Hematopoietic multipotent progenitor cell treated with erythropoietin and hydrocortisone succinate and interleukin-3 and kit ligand, for 17 days (in vitro differentiated cells): ENCODE measurements around the gene NR1I2.

Experiments
- DNase-seq: peaks from one replicate; pipeline ENCODE4 v3.0.0-alpha.2; 2015; ENCODE audit warnings: low spot score

The NR1I2 gene

GRCh38 chr3:119781330-119782198, at the start of gene NR1I2:
Gene NR1I2, plus strand, starts transcription at chr3:119782101.
- DNase-seq = no peak

GRCh38 chr3:119733812-119734211, 48.1 kb upstream of the NR1I2 start:
- no peak for DNase-seq

GRCh38 chr3:119738741-119739140, 43.2 kb upstream of the NR1I2 start:
- no peak for DNase-seq

- no peak for DNase-seq
These were observed 40.0 kb upstream of the NR1I2 start for GRCh38 chr3:119741657-119742590.

- no peak for DNase-seq
These were observed 38.0 kb upstream of the NR1I2 start for GRCh38 chr3:119743921-119744320.

- DNase-seq = no peak
These were observed 36.0 kb upstream of the NR1I2 start for GRCh38 chr3:119745942-119746341.

- no peak for DNase-seq
These were observed 35.5 kb upstream of the NR1I2 start for GRCh38 chr3:119746423-119746822.

- DNase-seq = no peak
These were observed 34.5 kb upstream of the NR1I2 start for GRCh38 chr3:119747357-119747756.

GRCh38 chr3:119748991-119749390, 32.9 kb upstream of the NR1I2 start:
- DNase-seq = no peak

- no peak for DNase-seq
These were observed 30.5 kb upstream of the NR1I2 start for GRCh38 chr3:119751423-119751822.

GRCh38 chr3:119759962-119760361, 21.9 kb upstream of the NR1I2 start:
- DNase-seq = no peak

GRCh38 chr3:119762876-119763275, 19.0 kb upstream of the NR1I2 start:
- no peak for DNase-seq

GRCh38 chr3:119763466-119763865, 18.4 kb upstream of the NR1I2 start:
- DNase-seq = no peak

GRCh38 chr3:119765239-119765638, 16.7 kb upstream of the NR1I2 start:
- DNase-seq = no peak

GRCh38 chr3:119767936-119768601, 13.8 kb upstream of the NR1I2 start:
- no peak for DNase-seq

- no peak for DNase-seq
These were observed 13.1 kb upstream of the NR1I2 start for GRCh38 chr3:119768668-119769393.

GRCh38 chr3:119769394-119770149, 12.3 kb upstream of the NR1I2 start:
- DNase-seq = no peak

- DNase-seq = no peak
These were observed 7.5 kb upstream of the NR1I2 start for GRCh38 chr3:119774444-119774843.

GRCh38 chr3:119776304-119776703, 5.6 kb upstream of the NR1I2 start:
- no peak for DNase-seq

- no peak for DNase-seq
These were observed 3.7 kb upstream of the NR1I2 start for GRCh38 chr3:119778176-119778575.

- no peak for DNase-seq
These were observed 3.1 kb upstream of the NR1I2 start for GRCh38 chr3:119778811-119779210.
